ENCODE data around the gene TCEA2.

The TCEA2 gene

GRCh38 chr20:64099880-64100565 lies 37.0 kb downstream of the TCEA2 start:
- Histone ChIP-seq H3K27ac (ENCODE audit: low read depth, low read length, severe bottlenecking) (no peak overlapping the region), H3K36me3 (ENCODE audit: control insufficient read depth, insufficient read depth, low read length) (no peaks in the 10 kb centered on the region), H3K9me3 (ENCODE audit: control insufficient read depth, low read length) (no peaks in the 10 kb centered on the region), H3K4me1 (ENCODE audit: control insufficient read depth, insufficient read depth, low read length, poor library complexity, severe bottlenecking) (no peaks in the 10 kb centered on the region), H3K4me3 (ENCODE audit: extremely low read depth, insufficient read depth, low read length, poor library complexity, severe bottlenecking) (no peak overlapping the region)
- WGBS, 2 experiments (ENCODE audit: insufficient coverage in 2 of 2) = 81 to 84% methylated on average over 11 to 12 of the region's 14 CpGs

- no peak overlapping the region for H3K27ac ChIP-seq (ENCODE audit: low read depth, low read length, severe bottlenecking)
- no peaks in the 10 kb centered on the region for H3K36me3 ChIP-seq (ENCODE audit: control insufficient read depth, insufficient read depth, low read length)
- H3K4me3 ChIP-seq (ENCODE audit: extremely low read depth, insufficient read depth, low read length, poor library complexity, severe bottlenecking) = no peak overlapping the region
- H3K9me3 ChIP-seq (ENCODE audit: control insufficient read depth, low read length) = no peaks in the 10 kb centered on the region
- H3K4me1 ChIP-seq (ENCODE audit: control insufficient read depth, insufficient read depth, low read length, poor library complexity, severe bottlenecking) = no peaks in the 10 kb centered on the region
- WGBS, 2 experiments (ENCODE audit: insufficient coverage in 2 of 2) = 60 to 72% methylated on average over 1 to 2 of the region's 4 CpGs
These were observed 37.5 kb downstream of the TCEA2 start for GRCh38 chr20:64100566-64100888.

- H3K36me3 ChIP-seq (ENCODE audit: control insufficient read depth, insufficient read depth, low read length) = no peaks in the 10 kb centered on the region
- WGBS, 2 experiments (ENCODE audit: insufficient coverage in 2 of 2) = 83 to 89% methylated on average over 8 of the region's 9 CpGs
- no peaks in the 10 kb centered on the region for H3K4me1 ChIP-seq (ENCODE audit: control insufficient read depth, insufficient read depth, low read length, poor library complexity, severe bottlenecking)
- H3K4me3 ChIP-seq (ENCODE audit: extremely low read depth, insufficient read depth, low read length, poor library complexity, severe bottlenecking) = no peak overlapping the region
- H3K9me3 ChIP-seq (ENCODE audit: control insufficient read depth, low read length) = no peaks in the 10 kb centered on the region
- H3K27ac ChIP-seq (ENCODE audit: low read depth, low read length, severe bottlenecking) = no peak overlapping the region
These were observed 38.1 kb downstream of the TCEA2 start for GRCh38 chr20:64100946-64101688.

GRCh38 chr20:64101731-64102621 lies 39.0 kb downstream of the TCEA2 start:
- H3K4me3 ChIP-seq (ENCODE audit: extremely low read depth, insufficient read depth, low read length, poor library complexity, severe bottlenecking) = peak overlapping the region; percentile 44
- no peak overlapping the region for H3K27ac ChIP-seq (ENCODE audit: low read depth, low read length, severe bottlenecking)
- no peaks in the 10 kb centered on the region for H3K4me1 ChIP-seq (ENCODE audit: control insufficient read depth, insufficient read depth, low read length, poor library complexity, severe bottlenecking)
- 11 to 16% methylated on average over 29 to 31 of the region's 64 CpGs for WGBS, 2 experiments (ENCODE audit: insufficient coverage in 2 of 2)
- no peaks in the 10 kb centered on the region for H3K36me3 ChIP-seq (ENCODE audit: control insufficient read depth, insufficient read depth, low read length)
- no peaks in the 10 kb centered on the region for H3K9me3 ChIP-seq (ENCODE audit: control insufficient read depth, low read length)

GRCh38 chr20:64102647-64103354 lies 39.8 kb downstream of the TCEA2 start:
- WGBS, 2 experiments (ENCODE audit: insufficient coverage in 2 of 2) = 20 to 32% methylated on average over 17 to 20 of the region's 30 CpGs
- Histone ChIP-seq H3K4me3 (ENCODE audit: extremely low read depth, insufficient read depth, low read length, poor library complexity, severe bottlenecking) (peak overlapping the region; percentile 44), H3K36me3 (ENCODE audit: control insufficient read depth, insufficient read depth, low read length) (no peaks in the 10 kb centered on the region), H3K9me3 (ENCODE audit: control insufficient read depth, low read length) (no peaks in the 10 kb centered on the region), H3K4me1 (ENCODE audit: control insufficient read depth, insufficient read depth, low read length, poor library complexity, severe bottlenecking) (no peaks in the 10 kb centered on the region), H3K27ac (ENCODE audit: low read depth, low read length, severe bottlenecking) (no peak overlapping the region)

- Histone ChIP-seq H3K27ac (ENCODE audit: low read depth, low read length, severe bottlenecking) (no peak overlapping the region), H3K9me3 (ENCODE audit: control insufficient read depth, low read length) (no peaks in the 10 kb centered on the region), H3K36me3 (ENCODE audit: control insufficient read depth, insufficient read depth, low read length) (no peaks in the 10 kb centered on the region), H3K4me3 (ENCODE audit: extremely low read depth, insufficient read depth, low read length, poor library complexity, severe bottlenecking) (no peak overlapping the region), H3K4me1 (ENCODE audit: control insufficient read depth, insufficient read depth, low read length, poor library complexity, severe bottlenecking) (no peaks in the 10 kb centered on the region)
- 81% methylated on average over 14 to 15 of the region's 20 CpGs for WGBS, 2 experiments (ENCODE audit: insufficient coverage in 2 of 2)
These were observed 41.1 kb downstream of the TCEA2 start for GRCh38 chr20:64103871-64104666.

- Histone ChIP-seq H3K9me3 (ENCODE audit: control insufficient read depth, low read length) (no peaks in the 10 kb centered on the region), H3K4me3 (ENCODE audit: extremely low read depth, insufficient read depth, low read length, poor library complexity, severe bottlenecking) (no peak overlapping the region), H3K4me1 (ENCODE audit: control insufficient read depth, insufficient read depth, low read length, poor library complexity, severe bottlenecking) (no peaks in the 10 kb centered on the region), H3K36me3 (ENCODE audit: control insufficient read depth, insufficient read depth, low read length) (no peaks in the 10 kb centered on the region), H3K27ac (ENCODE audit: low read depth, low read length, severe bottlenecking) (no peak overlapping the region)
- 94 to 96% methylated on average over 23 of the region's 25 CpGs for WGBS, 2 experiments (ENCODE audit: insufficient coverage in 2 of 2)
These were observed 41.9 kb downstream of the TCEA2 start for GRCh38 chr20:64104667-64105451.

GRCh38 chr20:64105846-64106434 lies 42.9 kb downstream of the TCEA2 start:
- H3K36me3 ChIP-seq (ENCODE audit: control insufficient read depth, insufficient read depth, low read length) = no peaks in the 10 kb centered on the region
- no peak overlapping the region for H3K4me3 ChIP-seq (ENCODE audit: extremely low read depth, insufficient read depth, low read length, poor library complexity, severe bottlenecking)
- no peak overlapping the region for H3K27ac ChIP-seq (ENCODE audit: low read depth, low read length, severe bottlenecking)
- 95% methylated on average over 37 to 39 of the region's 39 CpGs for WGBS, 2 experiments (ENCODE audit: insufficient coverage in 2 of 2)
- no peaks in the 10 kb centered on the region for H3K4me1 ChIP-seq (ENCODE audit: control insufficient read depth, insufficient read depth, low read length, poor library complexity, severe bottlenecking)
- H3K9me3 ChIP-seq (ENCODE audit: control insufficient read depth, low read length) = no peaks in the 10 kb centered on the region

GRCh38 chr20:64106435-64106961 lies 43.5 kb downstream of the TCEA2 start:
- H3K4me1 ChIP-seq (ENCODE audit: control insufficient read depth, insufficient read depth, low read length, poor library complexity, severe bottlenecking) = no peaks in the 10 kb centered on the region
- H3K9me3 ChIP-seq (ENCODE audit: control insufficient read depth, low read length) = no peaks in the 10 kb centered on the region
- 90 to 94% methylated on average over 28 of the region's 28 CpGs for WGBS, 2 experiments (ENCODE audit: insufficient coverage in 2 of 2)
- H3K27ac ChIP-seq (ENCODE audit: low read depth, low read length, severe bottlenecking) = no peak overlapping the region
- no peak overlapping the region for H3K4me3 ChIP-seq (ENCODE audit: extremely low read depth, insufficient read depth, low read length, poor library complexity, severe bottlenecking)
- H3K36me3 ChIP-seq (ENCODE audit: control insufficient read depth, insufficient read depth, low read length) = no peaks in the 10 kb centered on the region

All from mesodermal cell (in vitro differentiated cells).